ENCODE data around the gene CPED1. TPM values are rescaled to one million over a fixed set of nuclear protein-coding genes. Genes with fewer than 3 reads are reported as not detected.

CPED1 gene
- total RNA-seq, 1 experiment from 2014 or later = 0.44 TPM

GRCh38 chr7:121334376-121334775 is 345.9 kb downstream of the CPED1 start (continued):
- TF ChIP-seq, protein P1, sequence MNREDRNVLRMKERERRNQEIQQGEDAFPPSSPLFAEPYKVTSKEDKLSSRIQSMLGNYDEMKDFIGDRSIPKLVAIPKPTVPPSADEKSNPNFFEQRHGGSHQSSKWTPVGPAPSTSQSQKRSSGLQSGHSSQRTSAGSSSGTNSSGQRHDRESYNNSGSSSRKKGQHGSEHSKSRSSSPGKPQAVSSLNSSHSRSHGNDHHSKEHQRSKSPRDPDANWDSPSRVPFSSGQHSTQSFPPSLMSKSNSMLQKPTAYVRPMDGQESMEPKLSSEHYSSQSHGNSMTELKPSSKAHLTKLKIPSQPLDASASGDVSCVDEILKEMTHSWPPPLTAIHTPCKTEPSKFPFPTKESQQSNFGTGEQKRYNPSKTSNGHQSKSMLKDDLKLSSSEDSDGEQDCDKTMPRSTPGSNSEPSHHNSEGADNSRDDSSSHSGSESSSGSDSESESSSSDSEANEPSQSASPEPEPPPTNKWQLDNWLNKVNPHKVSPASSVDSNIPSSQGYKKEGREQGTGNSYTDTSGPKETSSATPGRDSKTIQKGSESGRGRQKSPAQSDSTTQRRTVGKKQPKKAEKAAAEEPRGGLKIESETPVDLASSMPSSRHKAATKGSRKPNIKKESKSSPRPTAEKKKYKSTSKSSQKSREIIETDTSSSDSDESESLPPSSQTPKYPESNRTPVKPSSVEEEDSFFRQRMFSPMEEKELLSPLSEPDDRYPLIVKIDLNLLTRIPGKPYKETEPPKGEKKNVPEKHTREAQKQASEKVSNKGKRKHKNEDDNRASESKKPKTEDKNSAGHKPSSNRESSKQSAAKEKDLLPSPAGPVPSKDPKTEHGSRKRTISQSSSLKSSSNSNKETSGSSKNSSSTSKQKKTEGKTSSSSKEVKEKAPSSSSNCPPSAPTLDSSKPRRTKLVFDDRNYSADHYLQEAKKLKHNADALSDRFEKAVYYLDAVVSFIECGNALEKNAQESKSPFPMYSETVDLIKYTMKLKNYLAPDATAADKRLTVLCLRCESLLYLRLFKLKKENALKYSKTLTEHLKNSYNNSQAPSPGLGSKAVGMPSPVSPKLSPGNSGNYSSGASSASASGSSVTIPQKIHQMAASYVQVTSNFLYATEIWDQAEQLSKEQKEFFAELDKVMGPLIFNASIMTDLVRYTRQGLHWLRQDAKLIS (CRISPR knock-in tag; IDR thresholded peaks at IDR 0.05; ENCODE audit: borderline replicate concordance) = no peak
- TF ChIP-seq, protein P2, sequence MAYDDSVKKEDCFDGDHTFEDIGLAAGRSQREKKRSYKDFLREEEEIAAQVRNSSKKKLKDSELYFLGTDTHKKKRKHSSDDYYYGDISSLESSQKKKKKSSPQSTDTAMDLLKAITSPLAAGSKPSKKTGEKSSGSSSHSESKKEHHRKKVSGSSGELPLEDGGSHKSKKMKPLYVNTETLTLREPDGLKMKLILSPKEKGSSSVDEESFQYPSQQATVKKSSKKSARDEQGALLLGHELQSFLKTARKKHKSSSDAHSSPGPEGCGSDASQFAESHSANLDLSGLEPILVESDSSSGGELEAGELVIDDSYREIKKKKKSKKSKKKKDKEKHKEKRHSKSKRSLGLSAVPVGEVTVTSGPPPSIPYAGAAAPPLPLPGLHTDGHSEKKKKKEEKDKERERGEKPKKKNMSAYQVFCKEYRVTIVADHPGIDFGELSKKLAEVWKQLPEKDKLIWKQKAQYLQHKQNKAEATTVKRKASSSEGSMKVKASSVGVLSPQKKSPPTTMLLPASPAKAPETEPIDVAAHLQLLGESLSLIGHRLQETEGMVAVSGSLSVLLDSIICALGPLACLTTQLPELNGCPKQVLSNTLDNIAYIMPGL (CRISPR knock-in tag; IDR thresholded peaks at IDR 0.05) = no peak
- TF ChIP-seq CREB1 (CRISPR knock-in tag; IDR thresholded peaks at IDR 0.05) = no peak
- TF ChIP-seq CDX4 (CRISPR knock-in tag; IDR thresholded peaks at IDR 0.05; ENCODE audit: borderline replicate concordance) = no peak
- TF ChIP-seq CBFB (CRISPR knock-in tag; IDR thresholded peaks at IDR 0.05; ENCODE audit: low read depth) = no peak
- no peak for TF ChIP-seq SOX15 (CRISPR knock-in tag; IDR thresholded peaks at IDR 0.05)
- no peak for TF ChIP-seq PRDM15 (CRISPR knock-in tag; IDR thresholded peaks at IDR 0.05)
- TF ChIP-seq, protein P3, sequence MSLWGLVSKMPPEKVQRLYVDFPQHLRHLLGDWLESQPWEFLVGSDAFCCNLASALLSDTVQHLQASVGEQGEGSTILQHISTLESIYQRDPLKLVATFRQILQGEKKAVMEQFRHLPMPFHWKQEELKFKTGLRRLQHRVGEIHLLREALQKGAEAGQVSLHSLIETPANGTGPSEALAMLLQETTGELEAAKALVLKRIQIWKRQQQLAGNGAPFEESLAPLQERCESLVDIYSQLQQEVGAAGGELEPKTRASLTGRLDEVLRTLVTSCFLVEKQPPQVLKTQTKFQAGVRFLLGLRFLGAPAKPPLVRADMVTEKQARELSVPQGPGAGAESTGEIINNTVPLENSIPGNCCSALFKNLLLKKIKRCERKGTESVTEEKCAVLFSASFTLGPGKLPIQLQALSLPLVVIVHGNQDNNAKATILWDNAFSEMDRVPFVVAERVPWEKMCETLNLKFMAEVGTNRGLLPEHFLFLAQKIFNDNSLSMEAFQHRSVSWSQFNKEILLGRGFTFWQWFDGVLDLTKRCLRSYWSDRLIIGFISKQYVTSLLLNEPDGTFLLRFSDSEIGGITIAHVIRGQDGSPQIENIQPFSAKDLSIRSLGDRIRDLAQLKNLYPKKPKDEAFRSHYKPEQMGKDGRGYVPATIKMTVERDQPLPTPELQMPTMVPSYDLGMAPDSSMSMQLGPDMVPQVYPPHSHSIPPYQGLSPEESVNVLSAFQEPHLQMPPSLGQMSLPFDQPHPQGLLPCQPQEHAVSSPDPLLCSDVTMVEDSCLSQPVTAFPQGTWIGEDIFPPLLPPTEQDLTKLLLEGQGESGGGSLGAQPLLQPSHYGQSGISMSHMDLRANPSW (CRISPR knock-in tag; conservative IDR thresholded peaks at IDR 0.05; ENCODE audit: low read depth) = no peak
- TF ChIP-seq, protein P4, sequence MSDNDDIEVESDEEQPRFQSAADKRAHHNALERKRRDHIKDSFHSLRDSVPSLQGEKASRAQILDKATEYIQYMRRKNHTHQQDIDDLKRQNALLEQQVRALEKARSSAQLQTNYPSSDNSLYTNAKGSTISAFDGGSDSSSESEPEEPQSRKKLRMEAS (CRISPR knock-in tag; IDR thresholded peaks at IDR 0.05) = no peak
- no peak for TF ChIP-seq NFE2L1 (CRISPR knock-in tag; IDR thresholded peaks at IDR 0.05)
- TF ChIP-seq, protein P5, sequence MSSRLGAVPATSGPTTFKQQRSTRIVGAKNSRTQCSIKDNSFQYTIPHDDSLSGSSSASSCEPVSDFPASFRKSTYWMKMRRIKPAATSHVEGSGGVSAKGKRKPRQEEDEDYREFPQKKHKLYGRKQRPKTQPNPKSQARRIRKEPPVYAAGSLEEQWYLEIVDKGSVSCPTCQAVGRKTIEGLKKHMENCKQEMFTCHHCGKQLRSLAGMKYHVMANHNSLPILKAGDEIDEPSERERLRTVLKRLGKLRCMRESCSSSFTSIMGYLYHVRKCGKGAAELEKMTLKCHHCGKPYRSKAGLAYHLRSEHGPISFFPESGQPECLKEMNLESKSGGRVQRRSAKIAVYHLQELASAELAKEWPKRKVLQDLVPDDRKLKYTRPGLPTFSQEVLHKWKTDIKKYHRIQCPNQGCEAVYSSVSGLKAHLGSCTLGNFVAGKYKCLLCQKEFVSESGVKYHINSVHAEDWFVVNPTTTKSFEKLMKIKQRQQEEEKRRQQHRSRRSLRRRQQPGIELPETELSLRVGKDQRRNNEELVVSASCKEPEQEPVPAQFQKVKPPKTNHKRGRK (CRISPR knock-in tag; IDR thresholded peaks at IDR 0.05; ENCODE audit: borderline replicate concordance) = no peak
- no peak for TF ChIP-seq TEAD1 (CRISPR knock-in tag; IDR thresholded peaks at IDR 0.05)
- no peak for TF ChIP-seq ZNF416 (CRISPR knock-in tag; IDR thresholded peaks at IDR 0.05)
- TF ChIP-seq KAT7 (CRISPR knock-in tag; IDR thresholded peaks at IDR 0.05; ENCODE audit: borderline replicate concordance) = no peak

Data from WTC11 (cell line).